CD14-positive monocyte (primary cell): ENCODE data around the gene CALM1. TPM values are rescaled to one million over a fixed set of nuclear protein-coding genes. Genes with fewer than 3 reads are reported as not detected.

Source experiments
- DNase-seq, 3 donors: peaks; one replicate each; pipeline ENCODE4 v3.0.0-alpha.2; 2011 to 2022
- H2AFZ ChIP-seq: 2 replicates; pipeline ENCODE4 v1.6.0; 2012; ENCODE audit warnings: mild to moderate bottlenecking, low read depth, low read length, inconsistent platforms; ENCODE audit not compliant: insufficient read depth, poor library complexity, severe bottlenecking
- H3K27ac ChIP-seq, 2 donors: 1 replicate in 1 of 2; 2 replicates in 1 of 2; pipeline ENCODE4 v1.5.1; 2012 to 2013; ENCODE audit warnings: low read length in 2 of 2, control low read depth in 1 of 2, inconsistent platforms in 1 of 2, low read depth in 1 of 2, mild to moderate bottlenecking in 1 of 2
- H3K27me3 ChIP-seq, 2 donors: one replicate each; pipeline versions ENCODE4 v1.6.0 to v1.6.1; 2011 to 2013; ENCODE audit warnings: low read length in 2 of 2; ENCODE audit not compliant: control insufficient read depth in 2 of 2, insufficient read depth in 2 of 2
- H3K36me3 ChIP-seq, 2 donors: replicated peaks in 1 of 2; 1 replicate in 1 of 2; 2 replicates in 1 of 2; pipeline versions ENCODE4 v1.5.1 to v1.6.1; 2012 to 2013; ENCODE audit warnings: low read length in 2 of 2, control low read depth in 1 of 2, inconsistent platforms in 1 of 2, mild to moderate bottlenecking in 1 of 2; ENCODE audit not compliant: insufficient read depth in 2 of 2, control insufficient read depth in 1 of 2
- H3K4me1 ChIP-seq, 2 donors: 1 replicate in 1 of 2; 2 replicates in 1 of 2; pipeline versions ENCODE4 v1.5.1 to v1.6.1; 2012 to 2013; ENCODE audit warnings: low read length in 2 of 2, control low read depth in 1 of 2, inconsistent platforms in 1 of 2, mild to moderate bottlenecking in 1 of 2, moderate library complexity in 1 of 2; ENCODE audit not compliant: insufficient read depth in 2 of 2, control insufficient read depth in 1 of 2
- H3K4me2 ChIP-seq: replicated peaks from 2 replicates; pipeline ENCODE3; 2012; ENCODE audit warnings: low read length, moderate library complexity, mild to moderate bottlenecking; ENCODE audit not compliant: poor library complexity, severe bottlenecking; ENCODE audit errors: extremely low read depth
- H3K4me3 ChIP-seq, 3 experiments: fragments of 200-600 bp in 1 of 3; sonication (generic) in 1 of 3; replicated peaks in 1 of 3; 1 replicate in 2 of 3; 2 replicates in 1 of 3; pipeline ENCODE4 v1.5.1; 2011 to 2013; ENCODE audit warnings: low read length in 3 of 3, mild to moderate bottlenecking in 3 of 3, control low read depth in 2 of 3, low read depth in 2 of 3, inconsistent platforms in 1 of 3, moderate library complexity in 1 of 3
- H3K79me2 ChIP-seq: 2 replicates; pipeline ENCODE4 v1.6.0; 2012; ENCODE audit warnings: mild to moderate bottlenecking, control low read depth, inconsistent platforms, low read length, moderate library complexity; ENCODE audit not compliant: insufficient read depth
- H3K9ac ChIP-seq: 2 replicates; pipeline ENCODE4 v1.6.0; 2017; ENCODE audit warnings: low read length, mild to moderate bottlenecking; ENCODE audit not compliant: insufficient read depth, poor library complexity, severe bottlenecking
- H3K9me3 ChIP-seq, 2 donors: replicated peaks in 1 of 2; 1 replicate in 1 of 2; 2 replicates in 1 of 2; pipeline versions ENCODE4 v1.5.1 to v1.6.1; 2012 to 2013; ENCODE audit warnings: low read length in 2 of 2, control low read depth in 1 of 2; ENCODE audit not compliant: control insufficient read depth in 1 of 2, insufficient read depth in 1 of 2
- H4K20me1 ChIP-seq: 2 replicates; pipeline ENCODE4 v1.6.0; 2012; ENCODE audit warnings: mild to moderate bottlenecking, low read length, control low read depth, moderate library complexity; ENCODE audit not compliant: insufficient read depth
- H3K27ac Mint-ChIP-seq, 7 donors: one replicate each; pipeline ENCODE4 v1.8.0; 2020; ENCODE audit warnings: mild to moderate bottlenecking in 7 of 7, mixed read lengths in 7 of 7, moderate library complexity in 6 of 7, inconsistent platforms in 2 of 7
- H3K27me3 Mint-ChIP-seq, 3 donors: one replicate each; pipeline ENCODE4 v1.8.0; 2021 to 2022; ENCODE audit warnings: low read depth in 3 of 3, mild to moderate bottlenecking in 3 of 3, mixed read lengths in 3 of 3, moderate library complexity in 3 of 3, inconsistent platforms in 1 of 3
- H3K36me3 Mint-ChIP-seq, 2 donors: one replicate each; pipeline ENCODE4 v1.8.0; 2020; ENCODE audit warnings: mixed read lengths in 2 of 2, inconsistent platforms in 1 of 2, mild to moderate bottlenecking in 1 of 2
- H3K4me1 Mint-ChIP-seq: one replicate; pipeline ENCODE4 v1.8.0; 2020; ENCODE audit warnings: mild to moderate bottlenecking, mixed read lengths
- H3K4me3 Mint-ChIP-seq, 2 donors: one replicate each; pipeline ENCODE4 v1.8.0; 2020; ENCODE audit warnings: mild to moderate bottlenecking in 2 of 2, mixed read lengths in 2 of 2, moderate library complexity in 1 of 2
- H3K9me3 Mint-ChIP-seq, 7 donors: one replicate each; pipeline ENCODE4 v1.8.0; 2020 to 2022; ENCODE audit warnings: mixed read lengths in 7 of 7, mild to moderate bottlenecking in 6 of 7, moderate library complexity in 6 of 7, inconsistent platforms in 2 of 7
- WGBS: methylation state at CpG from one replicate; pipeline ENCODE4 v1.1.5; 2013; ENCODE audit warnings: missing lambda C conversion rate; ENCODE audit not compliant: insufficient coverage; 5-methylcytosine and 5-hydroxymethylcytosine counted together
- intact Hi-C, 2 donors: fragments of 100-400 bp; cut with micrococcal nuclease; formaldehyde crosslinking; loops; one replicate each; pipeline versions ENCODE4 v1.15.0 to v1.15.1; 2023
- polyA plus RNA-seq, 3 donors: library from polyadenylated mRNA; depleted of rRNA in 1 of 3; unstranded in 2 of 3; stranded (reverse) in 1 of 3; fragments of 300-500 nt in 2 of 3; fragments of >200 nt in 1 of 3; fragmentation: Illumina TruSeq in 2 of 3; gene quantifications; 1 replicate in 2 of 3; 2 replicates in 1 of 3; pipeline ENCODE4 v1.2.3, GENCODE V29; 2012 to 2021
- TF ChIP-seq, protein P1 (sequence below): fragments of 200-600 bp; IDR thresholded peaks from one replicate; pipeline ENCODE4 v1.8.0; 2022; ENCODE audit warnings: antibody characterized with exemption, mild to moderate bottlenecking

CALM1 gene
- polyA plus RNA-seq, 3 donors = 277 to 912 (median 906) TPM

DNA sequence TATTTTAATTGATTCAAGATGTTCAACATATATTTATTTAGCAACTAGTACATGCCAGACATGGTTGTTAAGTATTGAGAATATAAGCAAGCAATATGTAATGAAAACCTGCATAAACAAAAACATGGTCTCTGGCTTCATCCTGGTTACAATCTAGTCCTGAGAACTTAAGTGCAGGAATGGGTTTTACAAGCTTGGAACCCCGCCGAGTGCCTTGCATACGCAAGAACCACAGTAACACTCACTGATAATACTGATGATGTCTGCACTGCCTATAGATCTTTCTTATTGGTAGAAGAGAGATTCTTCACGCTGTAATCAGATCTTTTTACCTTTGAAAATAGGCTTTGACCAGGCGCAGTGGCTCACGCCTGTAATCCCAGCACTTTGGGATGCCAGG, 22.9 kb upstream of the CALM1 start:
- H3K4me3 ChIP-seq = no peak overlapping the region
- no peaks in the 10 kb centered on the region for H3K36me3 ChIP-seq
- no peak overlapping the region for H2AFZ ChIP-seq
- Mint-ChIP-seq H3K27me3 (peaks cover 0 to 7% (median 5%) of the 10 kb centered on the region in 3 donors), H3K4me1 (no peaks in the 10 kb centered on the region), H3K36me3 (no peaks in the 10 kb centered on the region), H3K9me3 (peaks cover 0 to 3% (median 0%) of the 10 kb centered on the region in 7 donors), H3K4me3 (no peak overlapping the region), H3K27ac (peak overlapping the region in 1 of 7 donors; percentile 18)
- TF ChIP-seq, protein P1, sequence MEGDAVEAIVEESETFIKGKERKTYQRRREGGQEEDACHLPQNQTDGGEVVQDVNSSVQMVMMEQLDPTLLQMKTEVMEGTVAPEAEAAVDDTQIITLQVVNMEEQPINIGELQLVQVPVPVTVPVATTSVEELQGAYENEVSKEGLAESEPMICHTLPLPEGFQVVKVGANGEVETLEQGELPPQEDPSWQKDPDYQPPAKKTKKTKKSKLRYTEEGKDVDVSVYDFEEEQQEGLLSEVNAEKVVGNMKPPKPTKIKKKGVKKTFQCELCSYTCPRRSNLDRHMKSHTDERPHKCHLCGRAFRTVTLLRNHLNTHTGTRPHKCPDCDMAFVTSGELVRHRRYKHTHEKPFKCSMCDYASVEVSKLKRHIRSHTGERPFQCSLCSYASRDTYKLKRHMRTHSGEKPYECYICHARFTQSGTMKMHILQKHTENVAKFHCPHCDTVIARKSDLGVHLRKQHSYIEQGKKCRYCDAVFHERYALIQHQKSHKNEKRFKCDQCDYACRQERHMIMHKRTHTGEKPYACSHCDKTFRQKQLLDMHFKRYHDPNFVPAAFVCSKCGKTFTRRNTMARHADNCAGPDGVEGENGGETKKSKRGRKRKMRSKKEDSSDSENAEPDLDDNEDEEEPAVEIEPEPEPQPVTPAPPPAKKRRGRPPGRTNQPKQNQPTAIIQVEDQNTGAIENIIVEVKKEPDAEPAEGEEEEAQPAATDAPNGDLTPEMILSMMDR = no peak
- WGBS = 100% methylated on average over 1 of the region's 6 CpGs
- intact Hi-C loops = no loop called here
- H3K4me2 ChIP-seq = no peak overlapping the region
- no peak overlapping the region for H3K9ac ChIP-seq
- no peaks in the 10 kb centered on the region for H3K79me2 ChIP-seq
- H3K27me3 ChIP-seq = no peaks in the 10 kb centered on the region
- no peak for DNase-seq
- H3K27ac ChIP-seq = no peak overlapping the region
- H3K4me1 ChIP-seq = no peaks in the 10 kb centered on the region
- H3K9me3 ChIP-seq = no peaks in the 10 kb centered on the region
- no peaks in the 10 kb centered on the region for H4K20me1 ChIP-seq

DNA sequence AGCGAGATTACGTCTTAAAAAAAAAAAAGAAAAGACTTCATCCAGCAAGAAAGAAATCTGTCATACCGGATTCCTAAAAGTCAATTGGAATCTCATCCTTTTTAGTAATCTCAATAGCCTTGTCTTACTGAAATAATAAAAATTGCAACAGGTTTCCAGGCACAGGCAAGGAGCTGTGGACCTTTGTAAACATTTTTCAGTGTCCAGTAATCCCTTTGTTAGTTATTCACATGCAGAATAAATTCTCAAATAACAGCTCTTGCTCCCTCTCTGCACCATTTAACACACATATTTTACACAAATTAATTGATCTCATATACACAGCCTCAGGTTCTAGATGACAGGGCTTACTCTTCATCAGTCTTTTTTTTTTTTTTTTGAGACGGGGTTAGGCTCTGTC, 22.0 kb upstream of the CALM1 start:
- no peak overlapping the region for H3K27ac ChIP-seq
- H3K4me1 Mint-ChIP-seq = no peaks in the 10 kb centered on the region
- H3K4me1 ChIP-seq = no peaks in the 10 kb centered on the region
- H3K27me3 ChIP-seq = no peaks in the 10 kb centered on the region
- H3K4me3 Mint-ChIP-seq = no peak overlapping the region
- no peaks in the 10 kb centered on the region for H3K36me3 ChIP-seq
- WGBS = no CpG with 5 or more reads among the region's 4 CpGs
- no peak overlapping the region for H3K4me2 ChIP-seq
- TF ChIP-seq, protein P1 = no peak
- H2AFZ ChIP-seq = no peak overlapping the region
- H3K9ac ChIP-seq = no peak overlapping the region
- no peaks in the 10 kb centered on the region for H3K79me2 ChIP-seq
- no peaks in the 10 kb centered on the region for H3K36me3 Mint-ChIP-seq
- H3K27me3 Mint-ChIP-seq = peaks cover 0 to 7% (median 5%) of the 10 kb centered on the region in 3 donors
- H3K4me3 ChIP-seq = no peak overlapping the region
- no peak overlapping the region for H3K27ac Mint-ChIP-seq
- intact Hi-C loops = no loop called here
- no peaks in the 10 kb centered on the region for H4K20me1 ChIP-seq
- H3K9me3 ChIP-seq = no peaks in the 10 kb centered on the region
- peaks cover 0 to 3% (median 0%) of the 10 kb centered on the region in 7 donors for H3K9me3 Mint-ChIP-seq
- no peak for DNase-seq
